Stimulated activated CD8-positive, alpha-beta memory T cell treated with anti-CD3 and anti-CD28 coated beads, Interleukin-12 subunit alpha, Interleukin-12 subunit beta, amount 100 ng/mL, for 1 hour (primary cell): Measurements from ENCODE around the gene DOCK4.
A peak's percentile ranks its signal among the peaks of the same experiment; 100 is the strongest.

Source experiments
- DNase-seq: peaks from one replicate; pipeline ENCODE4 v3.0.0-alpha.2; 2020; ENCODE audit warnings: low read depth

The DOCK4 gene

GRCh38 chr7:111763221-111763801, 442.9 kb downstream of the DOCK4 start:
- no peak for DNase-seq

- no peak for DNase-seq
Observed at GRCh38 chr7:111762799-111763198, 443.4 kb downstream of the DOCK4 start.

GRCh38 chr7:111762211-111762610, 444.0 kb downstream of the DOCK4 start:
- DNase-seq: no peak

GRCh38 chr7:111760043-111760442, 446.2 kb downstream of the DOCK4 start:
- no peak for DNase-seq

- no peak for DNase-seq
Observed at GRCh38 chr7:111758332-111758731, 447.9 kb downstream of the DOCK4 start.

- no peak for DNase-seq
Observed at GRCh38 chr7:111756687-111757178, 449.5 kb downstream of the DOCK4 start.

GRCh38 chr7:111755383-111755782, 450.8 kb downstream of the DOCK4 start:
- DNase-seq: no peak

- DNase-seq: no peak
Observed at GRCh38 chr7:111753968-111754367, 452.2 kb downstream of the DOCK4 start.

- peak; percentile 32 for DNase-seq
Observed at GRCh38 chr7:111752022-111752582, 454.1 kb downstream of the DOCK4 start.

GRCh38 chr7:111750878-111751277, 455.3 kb downstream of the DOCK4 start:
- DNase-seq: no peak

- DNase-seq: no peak
Observed at GRCh38 chr7:111750228-111750627, 456.0 kb downstream of the DOCK4 start.

GRCh38 chr7:111749625-111750024, 456.6 kb downstream of the DOCK4 start:
- DNase-seq: no peak

GRCh38 chr7:111747718-111748117, 458.5 kb downstream of the DOCK4 start:
- DNase-seq: no peak

GRCh38 chr7:111746950-111747349, 459.2 kb downstream of the DOCK4 start:
- DNase-seq: no peak

GRCh38 chr7:111744501-111745155, 461.6 kb downstream of the DOCK4 start:
- DNase-seq: no peak

- DNase-seq: no peak
Observed at GRCh38 chr7:111743244-111743847, 462.9 kb downstream of the DOCK4 start.

- peak; percentile 6 for DNase-seq
Observed at GRCh38 chr7:111741811-111742240, 464.4 kb downstream of the DOCK4 start.

- no peak for DNase-seq
Observed at GRCh38 chr7:111740942-111741341, 465.3 kb downstream of the DOCK4 start.

- no peak for DNase-seq
Observed at GRCh38 chr7:111736552-111736874, 469.7 kb downstream of the DOCK4 start.

GRCh38 chr7:111735661-111736551, 470.3 kb downstream of the DOCK4 start:
- DNase-seq: peak; percentile 55

GRCh38 chr7:111734954-111735660, 471.1 kb downstream of the DOCK4 start:
- no peak for DNase-seq

GRCh38 chr7:111732923-111733322, 473.3 kb downstream of the DOCK4 start:
- no peak for DNase-seq
